Endometrial microvascular endothelial cells (primary cell): Measurements from ENCODE around the gene RLBP1. TPM values are rescaled to one million over a fixed set of nuclear protein-coding genes. Genes with fewer than 3 reads are reported as not detected.

Source experiments
- in situ Hi-C: cut with HindIII; loops from 2 replicates; pipeline ENCODE4 v1.10.0; 2017; ENCODE audit warnings: low sequenced_read_pairs, low pct_unique_long_range_greater_than_20kb; ENCODE audit errors: inconsistent ontology term
- total RNA-seq: library from RNA; depleted of rRNA; stranded (reverse); fragments of >200 nt; gene quantifications from one replicate; pipeline ENCODE4 v1.2.3, GENCODE V29; 2015; ENCODE audit errors: inconsistent ontology term

The RLBP1 gene
- total RNA-seq, 1 donor from 2014 or later: not detected

DNA sequence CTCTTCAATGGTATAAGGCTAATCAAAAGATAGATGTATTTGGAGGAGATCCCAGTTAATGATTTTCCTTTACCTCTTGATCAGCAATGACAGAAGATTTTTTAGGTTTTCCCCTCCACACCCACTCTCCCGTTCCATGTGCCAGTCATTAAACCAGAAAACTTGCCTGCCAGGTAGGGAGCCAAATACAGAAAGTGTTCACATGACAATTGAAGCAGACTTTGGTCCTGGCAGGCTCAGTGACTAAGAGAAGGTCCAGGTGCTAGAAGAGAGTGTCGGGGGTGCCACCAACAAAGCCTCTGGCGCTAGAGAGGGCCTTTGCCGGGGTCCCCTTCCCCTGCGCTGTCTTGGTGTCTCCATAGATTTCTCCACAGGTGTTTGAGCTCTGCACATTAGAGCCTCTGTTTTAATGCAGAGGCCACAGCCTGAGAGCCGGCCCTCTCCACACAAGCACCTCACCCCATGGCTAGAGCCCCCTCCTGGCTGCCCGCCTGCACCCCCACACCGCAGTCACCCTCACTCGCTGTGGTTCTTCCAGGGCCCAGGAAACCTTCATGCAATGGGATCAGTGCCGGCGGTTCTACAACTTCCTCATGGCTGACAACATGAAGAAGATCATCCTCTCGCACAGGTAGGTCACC, 36.4 kb downstream of the RLBP1 start:
- in situ Hi-C loops: no loop called here

DNA sequence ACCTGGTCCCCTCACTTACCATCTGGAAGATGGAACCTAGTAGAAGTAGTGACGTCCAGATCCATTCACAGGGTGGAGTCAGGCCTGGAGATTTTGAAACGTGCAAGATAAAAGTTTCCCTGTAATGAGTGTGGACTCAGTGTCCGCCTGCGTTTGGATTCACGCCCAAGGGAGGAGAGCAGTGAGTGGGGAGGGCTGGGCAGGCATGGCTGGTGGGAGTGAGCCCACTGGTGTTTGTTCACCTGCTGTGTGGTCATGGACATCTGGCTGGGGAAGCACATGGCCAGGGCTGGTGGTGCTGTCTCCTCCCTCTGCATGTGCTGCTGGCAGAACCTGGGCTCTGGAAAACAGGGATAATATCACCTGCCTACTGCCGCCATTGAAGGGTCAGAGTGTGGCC, 37.0 kb downstream of the RLBP1 start:
- in situ Hi-C loops: no loop called here

GRCh38 chr15:89179966-89180875, 41.2 kb downstream of the RLBP1 start:
- in situ Hi-C loops: no loop called here

DNA sequence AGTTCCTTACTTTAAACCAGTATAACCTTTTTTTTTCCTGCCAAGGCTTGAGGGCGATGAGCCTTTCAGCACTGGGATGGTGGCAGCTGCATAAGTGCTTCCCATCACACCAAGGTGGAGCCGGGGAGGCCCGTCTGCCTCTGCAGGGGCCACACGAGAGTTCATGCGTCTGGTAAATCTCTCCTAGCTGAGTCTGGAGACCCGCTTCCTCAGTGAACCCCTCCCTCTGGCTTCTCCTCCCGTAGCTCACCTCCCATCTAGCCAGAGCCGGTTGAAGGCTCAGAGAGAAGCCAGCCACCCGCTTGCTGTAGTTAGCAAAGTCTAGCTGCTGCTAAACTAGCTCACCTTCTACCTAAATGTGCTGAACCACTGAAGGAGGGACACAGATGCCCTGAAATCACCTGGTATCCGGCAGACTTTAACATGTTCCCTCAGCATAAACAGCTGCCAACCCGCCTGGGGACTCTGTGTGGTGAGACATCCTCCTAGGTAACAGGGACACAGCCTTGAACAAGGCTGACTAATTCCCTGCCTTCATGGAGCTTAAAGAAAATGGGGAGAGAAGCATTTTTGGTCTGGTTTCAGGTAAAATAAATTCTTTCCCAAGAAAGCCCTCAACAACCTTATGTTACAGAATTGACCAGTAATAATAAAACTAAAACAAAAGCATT, 42.9 kb downstream of the RLBP1 start:
- in situ Hi-C loops: no loop called here

- in situ Hi-C loops: no loop called here
Measured at GRCh38 chr15:89177633-89178306, 43.6 kb downstream of the RLBP1 start.

DNA sequence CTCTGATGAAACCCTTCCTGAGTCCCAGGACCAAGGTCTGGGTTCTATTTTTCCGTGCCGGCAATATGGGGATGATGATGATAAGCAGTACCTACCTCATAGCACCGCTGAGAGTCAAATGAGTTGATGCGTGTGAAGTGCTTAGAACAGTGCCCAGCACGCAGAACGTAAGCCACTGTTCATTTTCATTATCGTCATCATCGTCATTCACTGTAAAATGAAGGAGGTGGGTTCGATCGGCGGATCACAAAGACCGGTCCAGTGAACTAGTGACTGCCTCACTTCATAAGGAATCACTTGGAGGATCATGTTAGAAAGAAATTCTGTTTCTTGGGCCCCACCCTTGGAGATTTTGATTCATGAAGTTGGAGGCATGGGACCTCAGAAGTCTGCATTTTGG, 44.3 kb downstream of the RLBP1 start:
- in situ Hi-C loops: no loop called here

DNA sequence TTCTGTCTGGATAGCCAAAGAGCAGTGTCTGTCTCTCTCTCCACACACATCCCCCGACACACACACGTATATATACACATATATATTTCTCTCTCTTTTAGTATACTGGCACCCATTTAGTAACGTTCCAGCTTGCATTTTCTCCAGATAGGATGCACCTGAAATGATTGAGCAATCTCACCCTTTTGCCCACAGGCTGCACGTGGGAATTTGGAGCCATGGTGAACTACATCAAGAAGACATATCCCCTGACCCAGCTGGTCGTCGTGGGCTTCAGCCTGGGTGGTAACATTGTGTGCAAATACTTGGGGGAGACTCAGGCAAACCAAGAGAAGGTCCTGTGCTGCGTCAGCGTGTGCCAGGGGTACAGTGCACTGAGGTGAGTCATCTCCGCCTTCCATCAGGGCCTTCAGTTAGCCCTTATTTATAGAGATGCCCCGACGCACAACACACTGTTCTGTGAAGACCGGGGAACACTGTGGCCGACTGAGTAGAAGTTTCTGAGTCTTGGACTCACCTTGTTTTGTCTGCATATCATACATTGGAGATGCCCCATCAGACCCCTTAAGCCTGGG, 45.7 kb downstream of the RLBP1 start:
- in situ Hi-C loops: no loop called here

- in situ Hi-C loops: no loop called here
Measured at GRCh38 chr15:89174476-89174875, 46.9 kb downstream of the RLBP1 start.

DNA sequence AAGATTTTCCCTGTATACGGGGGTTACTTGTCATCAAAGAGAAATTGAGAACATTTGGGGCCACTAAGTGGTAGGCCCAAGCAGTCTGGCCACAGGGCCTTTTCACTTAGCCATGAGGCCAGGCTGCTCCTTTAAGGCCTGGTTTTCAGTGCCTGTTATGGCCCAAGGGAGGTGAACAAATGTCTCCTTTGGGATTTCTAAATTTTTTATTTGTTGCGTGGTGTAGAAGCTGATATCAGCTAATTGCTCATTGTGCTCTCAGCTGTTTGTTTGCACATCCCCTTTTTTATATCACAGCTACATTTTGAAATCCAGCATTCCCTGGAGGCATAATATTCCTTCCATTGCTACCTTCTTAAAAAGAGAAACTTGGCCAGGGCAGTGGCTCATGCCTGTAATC, 48.5 kb downstream of the RLBP1 start:
- in situ Hi-C loops: no loop called here

DNA sequence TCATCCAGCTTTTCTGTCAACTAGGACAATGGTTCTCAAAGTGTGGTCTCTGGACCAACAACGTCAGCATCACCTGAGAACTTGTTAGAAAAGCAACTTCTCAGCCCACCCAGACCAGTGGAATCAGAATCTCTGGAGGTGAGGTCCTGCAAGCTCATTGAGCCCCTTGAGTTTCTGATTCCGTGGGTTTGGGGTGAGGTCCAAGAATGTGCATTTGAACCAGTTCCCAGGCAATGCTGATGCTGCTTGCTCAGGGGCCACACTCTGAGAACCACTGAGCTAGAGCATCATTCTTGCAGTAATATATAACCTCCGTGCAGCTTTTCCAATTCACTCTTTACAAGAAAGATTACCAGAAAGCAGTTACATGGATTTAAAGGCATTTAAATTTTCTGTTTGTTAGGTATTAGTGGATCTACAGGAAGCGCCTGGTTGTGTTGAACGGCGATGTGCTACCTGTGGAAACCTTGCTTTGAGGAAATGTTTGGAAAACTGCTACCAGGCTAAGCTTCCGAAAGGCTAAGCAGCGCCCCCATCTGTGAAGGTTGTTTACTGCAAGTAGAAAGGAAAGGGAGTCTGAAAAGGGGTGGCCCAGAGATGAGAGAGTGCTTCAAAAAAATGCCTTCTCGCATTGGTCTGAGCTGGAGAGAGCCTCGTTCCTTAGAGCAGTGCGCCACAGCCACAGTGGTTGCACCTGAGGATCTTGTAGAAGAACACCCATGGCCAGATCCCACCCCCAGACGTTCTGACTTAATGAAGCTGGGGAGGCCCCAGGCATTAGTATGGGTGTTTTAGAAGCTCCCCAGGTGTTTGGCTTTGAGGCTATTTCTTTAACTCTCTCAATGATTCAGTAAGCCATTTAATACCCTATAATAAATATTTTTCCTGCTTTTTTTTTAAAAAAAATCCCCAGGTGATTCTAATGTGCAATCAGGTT, 50.0 kb downstream of the RLBP1 start:
- in situ Hi-C loops: no loop called here

- in situ Hi-C loops: no loop called here
Measured at GRCh38 chr15:89170364-89170763, 51.0 kb downstream of the RLBP1 start.

DNA sequence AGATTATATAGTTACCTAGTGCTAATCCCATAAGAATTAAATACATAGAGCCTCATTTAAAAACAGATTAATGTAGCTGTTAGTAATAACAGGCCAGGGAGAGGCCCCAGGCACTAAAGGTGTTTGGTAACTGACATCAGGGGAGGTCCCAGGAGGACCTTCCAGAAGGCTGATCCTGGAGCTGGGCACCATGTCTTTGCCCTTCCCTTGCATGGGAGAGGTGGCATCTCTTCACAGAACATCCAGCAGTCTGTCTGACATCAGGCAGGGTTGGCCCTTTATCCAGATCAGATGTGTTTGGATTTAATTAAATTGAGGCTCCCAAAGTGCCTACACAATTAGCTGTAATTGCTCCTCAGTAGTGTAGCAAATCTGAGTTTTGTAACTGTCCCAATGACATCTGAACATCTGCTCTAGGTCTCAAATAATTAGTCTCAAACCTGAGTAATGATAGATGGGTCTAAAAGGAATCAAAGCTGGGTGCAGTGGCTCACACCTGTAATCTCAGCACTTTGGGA, 53.0 kb downstream of the RLBP1 start:
- in situ Hi-C loops: no loop called here

DNA sequence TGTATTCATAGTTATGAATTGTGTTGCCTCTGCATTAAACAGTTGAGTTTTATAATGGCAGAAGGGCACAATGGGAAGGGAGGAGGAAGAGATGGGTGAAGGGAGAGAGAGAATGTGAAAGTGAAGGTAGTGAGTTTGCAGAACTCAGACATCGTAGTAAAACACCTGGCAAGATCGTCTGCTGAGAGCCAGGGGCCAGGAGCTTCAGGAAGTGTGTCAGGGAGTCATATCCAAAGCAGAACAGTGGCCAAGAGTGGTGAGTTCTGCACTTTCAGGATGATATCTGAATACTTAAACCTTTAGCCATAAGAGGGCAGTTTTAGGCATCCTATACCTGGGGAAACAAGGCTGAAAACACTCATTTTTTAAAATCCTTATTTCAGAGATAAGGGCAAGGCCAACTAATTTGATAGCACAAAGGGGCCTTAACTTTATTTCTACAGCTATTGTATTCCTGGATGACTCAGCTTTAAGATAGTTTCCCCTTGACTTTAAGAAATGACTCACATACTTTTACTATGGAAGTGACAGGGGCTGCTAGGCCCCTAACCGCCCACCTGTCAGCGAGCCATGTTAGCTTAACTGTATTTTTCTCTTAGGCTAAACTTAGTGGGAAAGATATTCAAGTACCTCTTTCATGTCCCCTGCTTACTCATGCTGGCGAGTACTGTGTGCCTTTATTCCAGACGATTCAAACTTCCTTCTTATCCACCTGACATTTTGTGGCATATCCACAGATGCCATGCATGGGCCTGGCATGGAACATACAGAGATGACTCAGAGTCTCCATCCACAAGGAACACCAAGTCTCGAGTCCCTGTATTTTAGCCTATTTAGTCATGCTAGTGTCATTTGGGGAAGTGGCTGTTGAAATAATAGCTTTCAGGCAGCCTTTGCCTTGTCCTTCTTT, 53.9 kb downstream of the RLBP1 start:
- in situ Hi-C loops: no loop called here

DNA sequence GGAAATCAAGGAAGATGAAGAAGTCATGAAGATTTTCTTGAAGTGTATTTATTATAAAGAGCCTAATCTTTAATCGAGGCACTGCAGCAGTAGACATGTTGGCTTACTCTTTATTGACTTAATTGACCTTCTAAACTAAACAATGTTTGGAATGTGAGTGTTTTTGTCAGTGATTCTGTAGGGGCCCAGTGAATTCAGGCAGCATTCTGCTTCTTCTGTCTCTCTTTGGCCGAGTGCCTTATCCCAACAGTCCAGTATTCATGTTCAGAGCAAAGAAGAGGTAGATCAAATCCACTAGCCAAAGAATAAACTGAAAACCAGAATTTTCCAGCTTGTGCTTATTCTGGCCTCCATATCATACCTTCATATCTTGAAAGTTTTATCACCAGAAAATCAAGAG, 55.7 kb downstream of the RLBP1 start:
- in situ Hi-C loops: no loop called here

- in situ Hi-C loops: no loop called here
Measured at GRCh38 chr15:89164712-89165211, 56.6 kb downstream of the RLBP1 start.

GRCh38 chr15:89163271-89164055, 57.9 kb downstream of the RLBP1 start:
- in situ Hi-C loops: no loop called here
